SK-N-SH (cell line): ENCODE measurements around the gene PPIH. TPM values are rescaled to one million over a fixed set of nuclear protein-coding genes. Genes with fewer than 3 reads are reported as not detected.

Source experiments
- CTCF ChIA-PET: fragments of 300-600, 350-600 bp; formaldehyde crosslinking; extraction: SDS; loops from one replicate; lab custom pipeline; 2021; lab: Yijun Ruan, JAX
- POLR2A ChIA-PET: fragments of 350-600 bp; sonication (Branson Sonifier 250); formaldehyde crosslinking; extraction: SDS; loops from one replicate; lab custom pipeline; 2020; ENCODE audit warnings: antibody characterized with exemption, inconsistent platforms; lab: Yijun Ruan, JAX
- DNase-seq: peaks from one replicate; pipeline ENCODE4 v3.0.0; 2012
- H2AFZ ChIP-seq: fragments of 200-600 bp; sonication (generic); 2 replicates; pipeline ENCODE4 v1.8.1; 2016; ENCODE audit warnings: antibody characterized with exemption, mild to moderate bottlenecking, low read depth
- H3F3A ChIP-seq: fragments of 200-600 bp; sonication (generic); replicated peaks from 2 replicates; pipeline ENCODE3; 2016; ENCODE audit warnings: antibody characterized with exemption, mild to moderate bottlenecking; ENCODE audit not compliant: insufficient read depth
- H3K27ac ChIP-seq, 2 experiments: fragments of 200-500 bp in 1 of 2; fragments of 200-600 bp in 1 of 2; sonication (Bioruptor generic) in 1 of 2; sonication (generic), shearing (Covaris generic) in 1 of 2; 2 replicates each; pipeline versions ENCODE4 v1.5.1 to v1.6.1; 2014 to 2016; ENCODE audit warnings: low read depth in 2 of 2, inconsistent platforms in 1 of 2, low read length in 1 of 2, mild to moderate bottlenecking in 1 of 2, mixed read lengths in 1 of 2
- H3K27me3 ChIP-seq: fragments of 200-600 bp; sonication (generic), shearing (Covaris generic); 2 replicates; pipeline ENCODE4 v1.6.1; 2016; ENCODE audit warnings: mixed run types; ENCODE audit not compliant: insufficient read depth
- H3K36me3 ChIP-seq, 2 experiments: fragments of 200-500 bp in 1 of 2; fragments of 200-600 bp in 1 of 2; sonication (Bioruptor generic) in 1 of 2; sonication (generic) in 1 of 2; replicated peaks in 1 of 2; 2 replicates each; pipeline versions ENCODE3 to v1.5.1; 2014 to 2016; ENCODE audit warnings: low read length in 1 of 2, mild to moderate bottlenecking in 1 of 2; ENCODE audit not compliant: insufficient read depth in 2 of 2, control insufficient read depth in 1 of 2
- H3K4me1 ChIP-seq, 2 experiments: fragments of 200-500 bp in 1 of 2; fragments of 200-600 bp in 1 of 2; sonication (Bioruptor generic) in 1 of 2; sonication (generic), shearing (Covaris generic) in 1 of 2; 2 replicates each; pipeline versions ENCODE4 v1.5.1 to v1.6.1; 2014 to 2016; ENCODE audit warnings: low read depth in 1 of 2, low read length in 1 of 2, mixed run types in 1 of 2; ENCODE audit not compliant: insufficient read depth in 2 of 2, control insufficient read depth in 1 of 2
- H3K4me2 ChIP-seq: fragments of 200-600 bp; sonication (generic), shearing (Covaris generic); 2 replicates; pipeline ENCODE4 v1.6.1; 2017; ENCODE audit warnings: mixed run types
- H3K4me3 ChIP-seq, 2 experiments: fragments of 200-500 bp in 1 of 2; fragments of 200-600 bp in 1 of 2; sonication (Bioruptor generic) in 1 of 2; sonication (generic), shearing (Covaris generic) in 1 of 2; 2 replicates each; pipeline versions ENCODE4 v1.5.1 to v1.8.1; 2014 to 2016; ENCODE audit warnings: low read depth in 2 of 2, inconsistent platforms in 1 of 2, low read length in 1 of 2, mild to moderate bottlenecking in 1 of 2, mixed read lengths in 1 of 2, moderate library complexity in 1 of 2
- H3K79me2 ChIP-seq: fragments of 200-600 bp; sonication (generic); 2 replicates; pipeline ENCODE4 v1.8.1; 2017; ENCODE audit warnings: mild to moderate bottlenecking; ENCODE audit not compliant: insufficient read depth
- H3K9ac ChIP-seq: fragments of 200-600 bp; sonication (generic); 2 replicates; pipeline ENCODE4 v1.6.1; 2017; ENCODE audit warnings: mixed run types
- H3K9me2 ChIP-seq: fragments of 200-600 bp; sonication (generic); 2 replicates; pipeline ENCODE4 v1.6.1; 2017; ENCODE audit warnings: mixed run types
- H3K9me3 ChIP-seq: fragments of 200-600 bp; sonication (generic); 2 replicates; pipeline ENCODE4 v1.6.1; 2017; ENCODE audit warnings: mixed run types, mild to moderate bottlenecking, moderate library complexity
- H4K20me1 ChIP-seq: fragments of 200-600 bp; sonication (generic); 2 replicates; pipeline ENCODE4 v1.6.1; 2017; ENCODE audit warnings: mild to moderate bottlenecking, mixed run types; ENCODE audit not compliant: insufficient read depth
- EP300 ChIP-seq, 2 experiments: IDR thresholded peaks; 2 replicates each; pipeline versions ENCODE4 v1.4.0 to v1.6.1; 2012; ENCODE audit warnings: borderline replicate concordance in 1 of 2, low read depth in 1 of 2, low read length in 1 of 2
- EZH2phosphoT487 ChIP-seq: fragments of 200-600 bp; sonication (generic); IDR thresholded peaks from 2 replicates; pipeline ENCODE4 v1.6.1; 2017; ENCODE audit warnings: low read depth, mixed run types, mild to moderate bottlenecking, antibody characterized with exemption, moderate library complexity, borderline replicate concordance
- FOSL2 ChIP-seq: IDR thresholded peaks from 2 replicates; pipeline ENCODE4 v1.4.0; 2012; ENCODE audit warnings: low read depth, mild to moderate bottlenecking, moderate library complexity, borderline replicate concordance
- FOXJ3 ChIP-seq: sonication (generic); formaldehyde crosslinking; IDR thresholded peaks from 2 replicates; pipeline ENCODE4 v1.5.1; 2020; ENCODE audit warnings: mild to moderate bottlenecking, missing genetic modification reagents
- GABPA ChIP-seq: IDR thresholded peaks from 2 replicates; pipeline ENCODE4 v1.4.0; 2012; ENCODE audit warnings: low read depth, mild to moderate bottlenecking
- GATA2 ChIP-seq: sonication (generic); formaldehyde crosslinking; IDR thresholded peaks from 2 replicates; pipeline ENCODE4 v1.5.0; 2020; ENCODE audit warnings: mild to moderate bottlenecking, missing genetic modification reagents
- MEF2A ChIP-seq: IDR thresholded peaks from 2 replicates; pipeline ENCODE4 v1.4.0; 2012; ENCODE audit warnings: low read depth, borderline replicate concordance
- NFIC ChIP-seq: IDR thresholded peaks from 2 replicates; pipeline ENCODE4 v1.4.0; 2012; ENCODE audit warnings: borderline replicate concordance
- RFX5 ChIP-seq: IDR thresholded peaks from 2 replicates; pipeline ENCODE4 v1.6.1; 2012; ENCODE audit warnings: mild to moderate bottlenecking, improper control_type of control experiment, low read length
- WGBS: methylation state at CpG from one replicate; pipeline ENCODE4 v1.1.6; 2017; ENCODE audit warnings: low lambda C conversion rate; 5-methylcytosine and 5-hydroxymethylcytosine counted together
- polyA plus RNA-seq, 3 experiments: library from polyadenylated mRNA; depleted of rRNA; stranded (reverse); fragments of >200 nt; gene quantifications; 2 replicates each; pipeline ENCODE4 v1.2.3, GENCODE V29; 2012
- TF ChIP-seq, protein P1 (sequence below): IDR thresholded peaks from 2 replicates; pipeline ENCODE4 v1.6.1; 2012; ENCODE audit warnings: mild to moderate bottlenecking, low read depth, low read length, moderate library complexity
- TF ChIP-seq, protein P2 (sequence below): IDR thresholded peaks from 2 replicates; pipeline ENCODE4 v1.4.0; 2012; ENCODE audit warnings: low read depth, borderline replicate concordance
- TF ChIP-seq, protein P3 (sequence below): IDR thresholded peaks from 2 replicates; pipeline ENCODE4 v1.4.0; 2012; ENCODE audit warnings: low read depth
- TF ChIP-seq, protein P4 (sequence below): fragments of 150-350 bp; IDR thresholded peaks from 2 replicates; pipeline ENCODE4 v1.6.1; 2016; ENCODE audit warnings: mild to moderate bottlenecking, low read depth, low read length
- TF ChIP-seq, protein P5 (sequence below): IDR thresholded peaks from 2 replicates; pipeline ENCODE4; 2012
- TF ChIP-seq, protein P6 (sequence below): fragments of 200-600 bp; sonication (generic); IDR thresholded peaks from 2 replicates; pipeline ENCODE4 v1.6.1; 2017; ENCODE audit warnings: antibody characterized with exemption, mild to moderate bottlenecking, moderate library complexity

Gene PPIH
- polyA plus RNA-seq, 1 of the 3 experiments (the other 2 are of a cell fraction) = 89.1 TPM

DNA sequence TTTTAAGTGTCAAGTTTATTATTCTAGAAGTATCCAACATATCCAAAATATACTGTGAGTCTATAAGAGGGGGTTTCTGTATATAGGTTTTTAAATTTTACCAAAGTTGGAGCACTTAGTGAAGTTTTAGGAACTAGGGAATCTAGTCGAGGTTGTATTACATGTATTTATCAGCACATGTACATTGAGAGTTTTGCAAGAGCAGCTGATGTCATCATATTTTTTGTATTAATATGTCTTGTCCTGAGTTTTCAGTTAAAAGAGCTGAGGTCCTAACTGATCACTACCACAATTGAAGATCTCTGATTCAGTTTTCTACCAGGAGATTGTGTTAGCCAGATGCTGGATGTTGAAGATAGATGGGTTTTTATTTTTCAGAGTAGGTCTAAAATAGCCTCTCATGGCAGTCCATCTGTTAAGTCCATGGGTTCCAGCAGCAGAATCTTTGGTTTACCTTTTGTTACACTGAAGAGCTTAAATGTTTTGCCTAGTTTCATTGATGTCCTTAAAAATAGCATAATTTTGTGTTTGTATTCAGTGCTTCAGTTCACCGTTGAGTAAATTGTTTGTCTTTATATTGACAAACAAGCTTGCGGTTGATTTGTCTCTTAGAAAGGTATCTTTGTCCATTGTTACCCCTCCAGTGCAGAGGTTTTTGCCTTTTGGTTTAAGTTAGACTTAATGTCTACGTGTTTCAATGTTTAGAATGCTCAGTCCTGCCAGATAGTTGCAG lies 40.0 kb downstream of the PPIH start:
- H3K27me3 ChIP-seq = no peaks in the 10 kb centered on the region
- H3K4me1 ChIP-seq = no peaks in the 10 kb centered on the region
- H3K36me3 ChIP-seq = peaks cover 96 to 97% of the 10 kb centered on the region in 2 experiments
- no peaks in the 10 kb centered on the region for H3K9me2 ChIP-seq
- ChIA-PET POLR2A (no interaction called here), CTCF (interaction anchor here (0.9 kb wide), 1 partner anchor 59 kb away, joined by 3 read pairs; no protein-coding TSS in a partner anchor)
- no peak for TF ChIP-seq GABPA
- TF ChIP-seq, protein P1, sequence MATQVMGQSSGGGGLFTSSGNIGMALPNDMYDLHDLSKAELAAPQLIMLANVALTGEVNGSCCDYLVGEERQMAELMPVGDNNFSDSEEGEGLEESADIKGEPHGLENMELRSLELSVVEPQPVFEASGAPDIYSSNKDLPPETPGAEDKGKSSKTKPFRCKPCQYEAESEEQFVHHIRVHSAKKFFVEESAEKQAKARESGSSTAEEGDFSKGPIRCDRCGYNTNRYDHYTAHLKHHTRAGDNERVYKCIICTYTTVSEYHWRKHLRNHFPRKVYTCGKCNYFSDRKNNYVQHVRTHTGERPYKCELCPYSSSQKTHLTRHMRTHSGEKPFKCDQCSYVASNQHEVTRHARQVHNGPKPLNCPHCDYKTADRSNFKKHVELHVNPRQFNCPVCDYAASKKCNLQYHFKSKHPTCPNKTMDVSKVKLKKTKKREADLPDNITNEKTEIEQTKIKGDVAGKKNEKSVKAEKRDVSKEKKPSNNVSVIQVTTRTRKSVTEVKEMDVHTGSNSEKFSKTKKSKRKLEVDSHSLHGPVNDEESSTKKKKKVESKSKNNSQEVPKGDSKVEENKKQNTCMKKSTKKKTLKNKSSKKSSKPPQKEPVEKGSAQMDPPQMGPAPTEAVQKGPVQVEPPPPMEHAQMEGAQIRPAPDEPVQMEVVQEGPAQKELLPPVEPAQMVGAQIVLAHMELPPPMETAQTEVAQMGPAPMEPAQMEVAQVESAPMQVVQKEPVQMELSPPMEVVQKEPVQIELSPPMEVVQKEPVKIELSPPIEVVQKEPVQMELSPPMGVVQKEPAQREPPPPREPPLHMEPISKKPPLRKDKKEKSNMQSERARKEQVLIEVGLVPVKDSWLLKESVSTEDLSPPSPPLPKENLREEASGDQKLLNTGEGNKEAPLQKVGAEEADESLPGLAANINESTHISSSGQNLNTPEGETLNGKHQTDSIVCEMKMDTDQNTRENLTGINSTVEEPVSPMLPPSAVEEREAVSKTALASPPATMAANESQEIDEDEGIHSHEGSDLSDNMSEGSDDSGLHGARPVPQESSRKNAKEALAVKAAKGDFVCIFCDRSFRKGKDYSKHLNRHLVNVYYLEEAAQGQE = no peak
- no peak for TF ChIP-seq FOXJ3 (CRISPR knock-in tag)
- TF ChIP-seq, protein P2, sequence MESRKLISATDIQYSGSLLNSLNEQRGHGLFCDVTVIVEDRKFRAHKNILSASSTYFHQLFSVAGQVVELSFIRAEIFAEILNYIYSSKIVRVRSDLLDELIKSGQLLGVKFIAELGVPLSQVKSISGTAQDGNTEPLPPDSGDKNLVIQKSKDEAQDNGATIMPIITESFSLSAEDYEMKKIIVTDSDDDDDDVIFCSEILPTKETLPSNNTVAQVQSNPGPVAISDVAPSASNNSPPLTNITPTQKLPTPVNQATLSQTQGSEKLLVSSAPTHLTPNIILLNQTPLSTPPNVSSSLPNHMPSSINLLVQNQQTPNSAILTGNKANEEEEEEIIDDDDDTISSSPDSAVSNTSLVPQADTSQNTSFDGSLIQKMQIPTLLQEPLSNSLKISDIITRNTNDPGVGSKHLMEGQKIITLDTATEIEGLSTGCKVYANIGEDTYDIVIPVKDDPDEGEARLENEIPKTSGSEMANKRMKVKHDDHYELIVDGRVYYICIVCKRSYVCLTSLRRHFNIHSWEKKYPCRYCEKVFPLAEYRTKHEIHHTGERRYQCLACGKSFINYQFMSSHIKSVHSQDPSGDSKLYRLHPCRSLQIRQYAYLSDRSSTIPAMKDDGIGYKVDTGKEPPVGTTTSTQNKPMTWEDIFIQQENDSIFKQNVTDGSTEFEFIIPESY = no peak
- no peak for TF ChIP-seq NFIC
- TF ChIP-seq, protein P3, sequence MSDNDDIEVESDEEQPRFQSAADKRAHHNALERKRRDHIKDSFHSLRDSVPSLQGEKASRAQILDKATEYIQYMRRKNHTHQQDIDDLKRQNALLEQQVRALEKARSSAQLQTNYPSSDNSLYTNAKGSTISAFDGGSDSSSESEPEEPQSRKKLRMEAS = no peak
- peaks cover 32% of the 10 kb centered on the region for H4K20me1 ChIP-seq
- H3K4me2 ChIP-seq = no peak overlapping the region
- no peak overlapping the region for H3K27ac ChIP-seq
- H3K9me3 ChIP-seq = no peaks in the 10 kb centered on the region
- WGBS = 98% methylated on average over 4 of the region's 4 CpGs
- H3F3A ChIP-seq = peaks cover 11% of the 10 kb centered on the region
- no peak overlapping the region for H3K9ac ChIP-seq
- H3K79me2 ChIP-seq = peaks cover 75% of the 10 kb centered on the region
- H3K4me3 ChIP-seq = no peak overlapping the region
- H2AFZ ChIP-seq = no peak overlapping the region
- no peak for DNase-seq

DNA sequence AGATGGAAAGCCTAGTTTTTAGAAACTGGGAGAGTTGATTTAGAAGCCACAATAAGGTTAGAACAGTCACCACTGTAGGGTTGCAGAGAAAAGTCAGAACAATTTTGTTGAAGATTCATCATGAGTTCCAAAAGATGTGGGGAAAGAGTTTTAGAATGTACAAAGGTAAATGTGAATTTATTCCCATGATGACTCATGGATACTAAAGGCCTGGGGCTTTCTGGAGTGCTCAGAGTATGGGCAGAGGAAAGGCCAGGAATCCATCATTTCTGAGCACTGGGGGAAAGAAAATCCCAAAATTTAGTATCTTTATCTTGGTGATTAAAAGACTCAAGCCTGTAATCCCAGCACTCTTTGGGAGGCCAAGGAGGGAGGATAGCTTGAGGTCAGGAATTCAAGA lies 41.8 kb downstream of the PPIH start:
- Histone ChIP-seq H3F3A (peaks cover 17% of the 10 kb centered on the region), H3K4me3 (no peak overlapping the region), H3K9ac (no peak overlapping the region), H3K36me3 (peaks cover 89 to 92% of the 10 kb centered on the region in 2 experiments), H2AFZ (no peak overlapping the region), H3K9me2 (no peaks in the 10 kb centered on the region), H4K20me1 (peaks cover 14% of the 10 kb centered on the region), H3K4me2 (no peak overlapping the region), H3K79me2 (peaks cover 66% of the 10 kb centered on the region), H3K27ac (no peak overlapping the region), H3K9me3 (no peaks in the 10 kb centered on the region), H3K27me3 (no peaks in the 10 kb centered on the region), H3K4me1 (no peaks in the 10 kb centered on the region)
- DNase-seq = no peak
- POLR2A ChIA-PET = no interaction called here
- CTCF ChIA-PET = no interaction called here
- TF ChIP-seq GATA2 (CRISPR knock-in tag) (no peak), MEF2A (no peak), EZH2phosphoT487 (no peak), GABPA (no peak), RFX5 (no peak), FOSL2 (no peak), EP300 (IDR thresholded peaks at IDR 0.05; ENCODE audit: borderline replicate concordance in 1 of 2, low read depth in 1 of 2, low read length in 1 of 2) (no peak)
- TF ChIP-seq, protein P4, sequence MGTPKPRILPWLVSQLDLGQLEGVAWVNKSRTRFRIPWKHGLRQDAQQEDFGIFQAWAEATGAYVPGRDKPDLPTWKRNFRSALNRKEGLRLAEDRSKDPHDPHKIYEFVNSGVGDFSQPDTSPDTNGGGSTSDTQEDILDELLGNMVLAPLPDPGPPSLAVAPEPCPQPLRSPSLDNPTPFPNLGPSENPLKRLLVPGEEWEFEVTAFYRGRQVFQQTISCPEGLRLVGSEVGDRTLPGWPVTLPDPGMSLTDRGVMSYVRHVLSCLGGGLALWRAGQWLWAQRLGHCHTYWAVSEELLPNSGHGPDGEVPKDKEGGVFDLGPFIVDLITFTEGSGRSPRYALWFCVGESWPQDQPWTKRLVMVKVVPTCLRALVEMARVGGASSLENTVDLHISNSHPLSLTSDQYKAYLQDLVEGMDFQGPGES = no peak
- TF ChIP-seq, protein P5, sequence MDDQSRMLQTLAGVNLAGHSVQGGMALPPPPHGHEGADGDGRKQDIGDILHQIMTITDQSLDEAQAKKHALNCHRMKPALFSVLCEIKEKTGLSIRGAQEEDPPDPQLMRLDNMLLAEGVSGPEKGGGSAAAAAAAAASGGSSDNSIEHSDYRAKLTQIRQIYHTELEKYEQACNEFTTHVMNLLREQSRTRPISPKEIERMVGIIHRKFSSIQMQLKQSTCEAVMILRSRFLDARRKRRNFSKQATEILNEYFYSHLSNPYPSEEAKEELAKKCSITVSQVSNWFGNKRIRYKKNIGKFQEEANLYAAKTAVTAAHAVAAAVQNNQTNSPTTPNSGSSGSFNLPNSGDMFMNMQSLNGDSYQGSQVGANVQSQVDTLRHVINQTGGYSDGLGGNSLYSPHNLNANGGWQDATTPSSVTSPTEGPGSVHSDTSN = no peak
- TF ChIP-seq, protein P3 = no peak
- TF ChIP-seq, protein P6, sequence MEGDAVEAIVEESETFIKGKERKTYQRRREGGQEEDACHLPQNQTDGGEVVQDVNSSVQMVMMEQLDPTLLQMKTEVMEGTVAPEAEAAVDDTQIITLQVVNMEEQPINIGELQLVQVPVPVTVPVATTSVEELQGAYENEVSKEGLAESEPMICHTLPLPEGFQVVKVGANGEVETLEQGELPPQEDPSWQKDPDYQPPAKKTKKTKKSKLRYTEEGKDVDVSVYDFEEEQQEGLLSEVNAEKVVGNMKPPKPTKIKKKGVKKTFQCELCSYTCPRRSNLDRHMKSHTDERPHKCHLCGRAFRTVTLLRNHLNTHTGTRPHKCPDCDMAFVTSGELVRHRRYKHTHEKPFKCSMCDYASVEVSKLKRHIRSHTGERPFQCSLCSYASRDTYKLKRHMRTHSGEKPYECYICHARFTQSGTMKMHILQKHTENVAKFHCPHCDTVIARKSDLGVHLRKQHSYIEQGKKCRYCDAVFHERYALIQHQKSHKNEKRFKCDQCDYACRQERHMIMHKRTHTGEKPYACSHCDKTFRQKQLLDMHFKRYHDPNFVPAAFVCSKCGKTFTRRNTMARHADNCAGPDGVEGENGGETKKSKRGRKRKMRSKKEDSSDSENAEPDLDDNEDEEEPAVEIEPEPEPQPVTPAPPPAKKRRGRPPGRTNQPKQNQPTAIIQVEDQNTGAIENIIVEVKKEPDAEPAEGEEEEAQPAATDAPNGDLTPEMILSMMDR = no peak
